Measurements from ENCODE around the gene GEMIN2. TPM values are rescaled to one million over a fixed set of nuclear protein-coding genes. Genes with fewer than 3 reads are reported as not detected.

Gene GEMIN2
- total RNA-seq, 2 experiments from 2014 or later = 14.6 to 16.1 TPM

GRCh38 chr14:39174560-39175444, 60.7 kb downstream of the GEMIN2 start, which contains the start of gene PNN:
PNN (plus strand) TSS chr14:39175254; CDS start chr14:39175280, 26 bp downstream.
- ChIA-PET CTCF (no interaction called here), POLR2A (interaction anchor here (0.6 to 2.2 kb wide), 13 partner anchors 11 to 273 kb away, joined by 3 to 42 read pairs (median 4); partner anchors contain the start of genes FBXO33, GEMIN2 and SEC23A)
- Histone ChIP-seq H3K4me1 (ENCODE audit: insufficient read depth, low read length) (peaks cover 36% of the 10 kb centered on the region), H3K27me3 (ENCODE audit: control insufficient read depth in 1 of 2, insufficient read depth in 2 of 2, low read length in 2 of 2) (no peaks in the 10 kb centered on the region), H3K9me3 (ENCODE audit: control insufficient read depth in 1 of 2, insufficient read depth in 1 of 2, low read length in 2 of 2) (no peaks in the 10 kb centered on the region), H3K4me3 (ENCODE audit: low read length) (peak within 1 kb of the TSS; percentile 96), H3K27ac (ENCODE audit: low read depth in 1 of 2, low read length in 2 of 2) (peak within 1 kb of the TSS; percentile 89 to 95), H3K36me3 (ENCODE audit: insufficient read depth, low read length) (peaks cover 34% of the 10 kb centered on the region)
- Mint-ChIP-seq H3K27me3 (no peaks in the 10 kb centered on the region), H3K4me1 (ENCODE audit: low read depth) (peaks cover 59% of the 10 kb centered on the region), H3K36me3 (ENCODE audit: low read depth) (peaks cover 22% of the 10 kb centered on the region), H3K4me3 (peak within 1 kb of the TSS; percentile 97), H3K9me3 (no peaks in the 10 kb centered on the region), H3K27ac (peak within 1 kb of the TSS; percentile 96)
- intact Hi-C loops (cut with DNase I, micrococcal nuclease) = loop anchor here (2.0 to 5.0 kb wide), 6 partner anchors 52 to 258 kb away; partner anchors contain the start of genes FBXO33 (in 2 of the 2), GEMIN2 (in 1 of the 2) and SEC23A (in 1 of the 2)
- ATAC-seq (ENCODE audit: poor library complexity) (peak; percentile 85), DNase-seq (peak; percentile 91 to 100 (median 93))
- TF ChIP-seq, protein P1, sequence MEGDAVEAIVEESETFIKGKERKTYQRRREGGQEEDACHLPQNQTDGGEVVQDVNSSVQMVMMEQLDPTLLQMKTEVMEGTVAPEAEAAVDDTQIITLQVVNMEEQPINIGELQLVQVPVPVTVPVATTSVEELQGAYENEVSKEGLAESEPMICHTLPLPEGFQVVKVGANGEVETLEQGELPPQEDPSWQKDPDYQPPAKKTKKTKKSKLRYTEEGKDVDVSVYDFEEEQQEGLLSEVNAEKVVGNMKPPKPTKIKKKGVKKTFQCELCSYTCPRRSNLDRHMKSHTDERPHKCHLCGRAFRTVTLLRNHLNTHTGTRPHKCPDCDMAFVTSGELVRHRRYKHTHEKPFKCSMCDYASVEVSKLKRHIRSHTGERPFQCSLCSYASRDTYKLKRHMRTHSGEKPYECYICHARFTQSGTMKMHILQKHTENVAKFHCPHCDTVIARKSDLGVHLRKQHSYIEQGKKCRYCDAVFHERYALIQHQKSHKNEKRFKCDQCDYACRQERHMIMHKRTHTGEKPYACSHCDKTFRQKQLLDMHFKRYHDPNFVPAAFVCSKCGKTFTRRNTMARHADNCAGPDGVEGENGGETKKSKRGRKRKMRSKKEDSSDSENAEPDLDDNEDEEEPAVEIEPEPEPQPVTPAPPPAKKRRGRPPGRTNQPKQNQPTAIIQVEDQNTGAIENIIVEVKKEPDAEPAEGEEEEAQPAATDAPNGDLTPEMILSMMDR (IDR thresholded peaks at IDR 0.05) = no peak

DNA sequence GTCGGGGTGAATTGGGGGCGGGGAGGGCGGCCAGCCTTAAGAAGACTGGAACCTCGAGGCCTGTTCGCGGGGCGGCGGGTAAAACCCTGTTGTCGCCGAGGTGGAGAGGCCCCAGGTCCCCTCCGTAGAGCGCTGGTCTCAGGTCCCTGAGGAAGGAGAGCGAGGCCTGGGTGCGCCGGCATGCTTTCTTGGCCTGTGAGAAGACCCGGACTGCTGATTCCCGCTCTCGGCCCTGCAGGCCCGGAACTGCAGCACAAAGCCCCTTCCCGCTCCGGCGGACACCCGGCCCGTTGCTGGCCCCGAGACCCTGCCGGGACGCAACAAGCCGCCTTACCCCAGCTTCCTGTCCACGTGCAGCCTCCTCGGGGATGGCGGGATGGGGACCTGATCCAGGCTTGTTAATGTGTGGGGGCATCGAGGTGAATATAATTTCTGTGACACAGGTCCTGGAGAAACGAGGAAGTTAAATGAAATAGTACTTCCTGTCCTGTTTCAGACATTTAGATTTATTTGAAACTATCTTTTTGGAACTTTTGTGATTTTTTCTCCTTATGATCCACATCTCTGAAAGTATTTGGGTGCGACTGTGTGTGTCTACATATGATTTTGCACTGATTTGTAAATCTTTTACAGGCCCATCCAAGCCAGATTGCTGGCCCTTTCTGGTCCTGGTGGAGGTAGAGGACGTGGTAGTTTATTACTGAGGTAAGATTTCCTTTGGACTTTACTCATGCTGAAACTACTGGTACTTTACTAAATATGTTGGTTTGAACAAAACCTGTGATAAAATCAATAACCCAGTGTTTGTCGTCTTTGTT, 61.5 kb downstream of the GEMIN2 start:
- intact Hi-C loops (cut with DNase I, micrococcal nuclease) = loop anchor here (2.0 to 5.0 kb wide), 4 partner anchors 61 to 257 kb away; partner anchors contain the start of genes FBXO33 (in 2 of the 2) and GEMIN2 (in 1 of the 2)
- Mint-ChIP-seq H3K9me3 (no peaks in the 10 kb centered on the region), H3K36me3 (ENCODE audit: low read depth) (peaks cover 13% of the 10 kb centered on the region), H3K27me3 (no peaks in the 10 kb centered on the region), H3K4me1 (ENCODE audit: low read depth) (peaks cover 51% of the 10 kb centered on the region), H3K4me3 (peak overlapping the region; percentile 97), H3K27ac (peak overlapping the region; percentile 96)
- no peaks in the 10 kb centered on the region for H3K27me3 ChIP-seq (ENCODE audit: control insufficient read depth in 1 of 2, insufficient read depth in 2 of 2, low read length in 2 of 2)
- H3K36me3 ChIP-seq (ENCODE audit: insufficient read depth, low read length) = peaks cover 42% of the 10 kb centered on the region
- POLR2A ChIA-PET = interaction anchor here (0.6 to 2.2 kb wide), 13 partner anchors 10 to 273 kb away, joined by 3 to 42 read pairs (median 4); partner anchors contain the start of genes FBXO33, GEMIN2 and SEC23A
- peak overlapping the region; percentile 96 for H3K4me3 ChIP-seq (ENCODE audit: low read length)
- peak overlapping the region; percentile 86 to 95 for H3K27ac ChIP-seq (ENCODE audit: low read depth in 1 of 2, low read length in 2 of 2)
- TF ChIP-seq, protein P1 (IDR thresholded peaks at IDR 0.05) = no peak
- peaks cover 36% of the 10 kb centered on the region for H3K4me1 ChIP-seq (ENCODE audit: insufficient read depth, low read length)
- ATAC-seq (ENCODE audit: poor library complexity) (peak; percentile 0), DNase-seq (peak in 4 of 14 experiments; percentile 4 to 46 (median 27))
- CTCF ChIA-PET = no interaction called here
- H3K9me3 ChIP-seq (ENCODE audit: control insufficient read depth in 1 of 2, insufficient read depth in 1 of 2, low read length in 2 of 2) = no peaks in the 10 kb centered on the region

Data from CD4-positive, alpha-beta T cell (primary cell).